ENCODE results near the gene CDH4. TPM values are rescaled to one million over a fixed set of nuclear protein-coding genes. Genes with fewer than 3 reads are reported as not detected.

The CDH4 gene
- total RNA-seq, 1 donor from 2014 or later = 2.2 TPM

- DNase-seq (ENCODE audit: low spot score) = no peak
- intact Hi-C loops (cut with DNase I) = no loop called here
- ATAC-seq = no peak
These were observed 431.7 kb downstream of the CDH4 start for GRCh38 chr20:61683721-61684120.

GRCh38 chr20:61684136-61684535 lies 432.1 kb downstream of the CDH4 start:
- DNase-seq (ENCODE audit: low spot score) (no peak), ATAC-seq (no peak)
- intact Hi-C loops (cut with DNase I) = no loop called here

GRCh38 chr20:61684583-61685235 lies 432.6 kb downstream of the CDH4 start:
- no peak for ATAC-seq
- intact Hi-C loops (cut with DNase I) = no loop called here
- DNase-seq (ENCODE audit: low spot score) = no peak

GRCh38 chr20:61685462-61685861 lies 433.4 kb downstream of the CDH4 start:
- ATAC-seq (no peak), DNase-seq (ENCODE audit: low spot score) (no peak)
- intact Hi-C loops (cut with DNase I) = no loop called here

- intact Hi-C loops (cut with DNase I) = no loop called here
- ATAC-seq (no peak), DNase-seq (ENCODE audit: low spot score) (no peak)
These were observed 434.2 kb downstream of the CDH4 start for GRCh38 chr20:61686051-61686936.

DNA sequence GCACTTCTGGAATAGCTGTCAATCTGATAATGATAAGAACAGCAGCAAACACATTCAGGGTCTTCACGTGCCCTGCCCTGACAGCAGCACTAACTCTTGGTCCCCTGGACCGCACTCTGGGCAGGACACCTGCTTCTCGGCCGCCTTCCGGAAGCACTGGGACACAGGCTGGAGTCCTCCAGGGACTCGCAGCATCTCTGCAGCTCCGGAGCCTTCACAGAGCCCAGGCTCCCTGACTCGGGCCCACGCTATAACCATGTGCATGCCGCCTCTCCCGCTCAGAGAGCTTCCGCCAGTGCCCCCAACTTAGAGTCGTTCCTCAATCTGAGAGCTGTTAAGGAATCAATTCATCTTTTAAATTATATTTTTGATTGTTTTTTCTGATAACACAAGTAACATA lies 436.4 kb downstream of the CDH4 start:
- ATAC-seq (no peak), DNase-seq (ENCODE audit: low spot score) (no peak)
- intact Hi-C loops (cut with DNase I) = no loop called here

DNA sequence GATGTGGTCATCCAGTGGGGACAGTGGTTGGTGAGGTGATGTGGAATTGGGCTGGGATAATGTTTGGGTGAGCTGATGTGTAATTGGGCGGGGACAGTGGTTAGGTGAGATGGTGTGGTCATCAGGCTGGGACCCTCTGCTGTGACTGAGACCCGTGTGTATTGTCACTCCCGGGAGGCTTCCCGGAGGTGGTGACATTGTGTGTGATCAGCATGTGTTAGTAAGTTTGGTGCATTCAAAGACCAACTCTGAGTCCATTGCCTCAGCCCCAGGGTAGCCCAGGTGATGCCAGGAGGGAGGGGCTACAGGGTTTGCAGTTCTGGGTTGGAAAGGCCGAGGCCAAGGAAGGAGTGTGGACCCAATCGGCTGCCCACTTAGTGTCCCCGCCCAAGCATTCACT lies 438.1 kb downstream of the CDH4 start:
- ATAC-seq = no peak
- no peak for DNase-seq (ENCODE audit: low spot score)
- intact Hi-C loops (cut with DNase I) = no loop called here

- intact Hi-C loops (cut with DNase I) = no loop called here
- DNase-seq (ENCODE audit: low spot score) = no peak
- ATAC-seq = no peak
These were observed 439.2 kb downstream of the CDH4 start for GRCh38 chr20:61690993-61691838.

DNA sequence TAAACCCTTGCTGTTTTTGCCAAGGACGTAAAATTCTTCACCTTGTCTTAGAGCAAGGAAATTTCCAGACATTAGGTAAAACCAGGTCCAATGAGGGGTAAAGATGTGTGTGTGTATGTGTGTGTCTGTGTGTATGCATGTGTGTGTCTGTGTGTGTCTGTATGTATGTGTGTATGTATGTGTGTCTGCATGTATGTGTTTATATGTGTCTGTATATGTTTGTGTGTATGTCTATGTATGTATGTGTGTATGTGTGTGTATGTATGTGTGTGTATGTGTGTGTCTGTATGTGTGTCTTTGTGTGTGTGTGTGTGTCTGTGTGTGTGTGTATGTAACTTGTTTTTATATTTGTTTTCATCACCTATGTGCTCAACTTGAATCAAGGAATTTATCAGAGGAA lies 439.9 kb downstream of the CDH4 start:
- no peak for ATAC-seq
- DNase-seq (ENCODE audit: low spot score) = no peak
- intact Hi-C loops (cut with DNase I) = no loop called here

DNA sequence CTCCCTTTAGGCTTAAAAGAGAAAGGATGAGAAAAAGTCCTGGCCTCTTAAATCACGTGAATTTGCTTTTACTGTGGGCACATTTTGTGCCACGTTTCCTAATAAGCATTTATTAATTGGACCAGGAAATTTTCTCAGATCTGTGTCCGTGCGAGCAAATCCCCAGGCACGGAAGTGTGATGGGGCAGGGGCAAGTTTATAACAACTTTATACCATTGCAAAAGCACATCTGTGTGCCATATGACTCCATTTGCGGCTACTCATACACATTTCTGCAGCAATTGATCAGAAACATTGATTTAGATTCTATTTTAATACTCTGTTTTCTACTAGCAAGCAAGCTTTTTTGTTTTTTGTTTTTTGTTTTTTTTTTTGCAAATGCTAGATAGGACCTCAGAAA lies 440.4 kb downstream of the CDH4 start:
- ATAC-seq (no peak), DNase-seq (ENCODE audit: low spot score) (no peak)
- intact Hi-C loops (cut with DNase I) = no loop called here

DNA sequence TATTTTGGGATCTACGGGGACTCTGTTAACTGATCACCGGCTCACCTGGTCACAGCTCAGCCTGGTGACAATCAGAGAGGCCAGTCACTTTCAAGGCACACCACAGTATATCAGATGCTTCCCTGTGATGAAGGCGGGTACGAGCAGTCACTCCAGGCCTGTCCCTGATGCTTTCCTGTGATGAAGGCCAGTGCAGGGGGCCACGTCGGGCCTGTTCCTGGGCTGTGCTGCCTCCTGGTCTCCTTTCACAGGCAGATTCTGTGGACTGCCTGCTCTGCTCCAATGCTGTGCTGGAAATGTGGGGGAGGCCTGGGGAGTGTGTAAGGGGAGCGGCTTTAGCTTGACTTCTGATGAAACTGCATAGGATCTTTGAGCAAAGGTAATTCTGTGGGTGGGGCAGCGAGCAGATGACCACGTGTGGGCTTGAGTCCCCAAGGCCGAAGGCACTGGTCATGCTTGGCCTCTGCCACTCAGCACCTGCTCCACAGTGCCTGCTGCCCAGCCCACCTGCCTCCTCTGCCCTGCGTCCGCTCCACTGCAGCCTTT lies 441.1 kb downstream of the CDH4 start:
- intact Hi-C loops (cut with DNase I) = no loop called here
- ATAC-seq = no peak

GRCh38 chr20:61694682-61695081 lies 442.6 kb downstream of the CDH4 start:
- no peak for DNase-seq (ENCODE audit: low spot score)
- intact Hi-C loops (cut with DNase I) = no loop called here
- no peak for ATAC-seq

More for the DNA sequence above, 441.1 kb downstream of the CDH4 start:
- no peak for DNase-seq (ENCODE audit: low spot score)

GRCh38 chr20:61695741-61696140 lies 443.7 kb downstream of the CDH4 start:
- ATAC-seq = no peak
- intact Hi-C loops (cut with DNase I) = no loop called here
- no peak for DNase-seq (ENCODE audit: low spot score)

DNA sequence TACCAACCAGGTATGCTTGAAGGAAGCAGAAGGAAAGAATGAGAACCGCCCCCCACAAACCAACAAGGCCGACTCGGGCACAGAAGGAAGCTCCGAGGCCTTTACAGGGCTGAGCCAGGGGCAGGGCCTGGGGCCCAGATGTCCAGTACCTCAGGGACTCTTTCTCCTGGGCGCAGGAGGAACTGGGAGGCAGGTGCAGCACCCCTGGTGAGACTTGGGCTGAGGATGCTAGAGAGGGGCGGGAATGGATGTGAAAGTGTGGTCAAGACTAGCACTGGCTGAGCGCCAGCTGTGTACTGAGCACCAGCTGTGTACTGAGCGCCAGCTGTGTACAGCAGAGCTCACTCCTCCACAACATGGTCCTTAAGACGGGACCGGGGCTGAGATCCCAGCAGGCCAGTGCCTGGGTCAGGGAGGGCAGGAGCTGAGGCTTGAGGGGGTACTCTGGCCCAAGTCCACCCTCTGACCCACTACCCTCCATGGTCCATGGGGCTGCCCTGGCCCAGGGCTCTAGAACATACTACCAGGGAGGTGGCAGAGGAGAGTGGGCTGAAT lies 444.2 kb downstream of the CDH4 start:
- intact Hi-C loops (cut with DNase I) = no loop called here
- ATAC-seq (no peak), DNase-seq (ENCODE audit: low spot score) (no peak)

GRCh38 chr20:61697666-61698597 lies 445.9 kb downstream of the CDH4 start:
- ATAC-seq (no peak), DNase-seq (ENCODE audit: low spot score) (no peak)
- intact Hi-C loops (cut with DNase I) = no loop called here

DNA sequence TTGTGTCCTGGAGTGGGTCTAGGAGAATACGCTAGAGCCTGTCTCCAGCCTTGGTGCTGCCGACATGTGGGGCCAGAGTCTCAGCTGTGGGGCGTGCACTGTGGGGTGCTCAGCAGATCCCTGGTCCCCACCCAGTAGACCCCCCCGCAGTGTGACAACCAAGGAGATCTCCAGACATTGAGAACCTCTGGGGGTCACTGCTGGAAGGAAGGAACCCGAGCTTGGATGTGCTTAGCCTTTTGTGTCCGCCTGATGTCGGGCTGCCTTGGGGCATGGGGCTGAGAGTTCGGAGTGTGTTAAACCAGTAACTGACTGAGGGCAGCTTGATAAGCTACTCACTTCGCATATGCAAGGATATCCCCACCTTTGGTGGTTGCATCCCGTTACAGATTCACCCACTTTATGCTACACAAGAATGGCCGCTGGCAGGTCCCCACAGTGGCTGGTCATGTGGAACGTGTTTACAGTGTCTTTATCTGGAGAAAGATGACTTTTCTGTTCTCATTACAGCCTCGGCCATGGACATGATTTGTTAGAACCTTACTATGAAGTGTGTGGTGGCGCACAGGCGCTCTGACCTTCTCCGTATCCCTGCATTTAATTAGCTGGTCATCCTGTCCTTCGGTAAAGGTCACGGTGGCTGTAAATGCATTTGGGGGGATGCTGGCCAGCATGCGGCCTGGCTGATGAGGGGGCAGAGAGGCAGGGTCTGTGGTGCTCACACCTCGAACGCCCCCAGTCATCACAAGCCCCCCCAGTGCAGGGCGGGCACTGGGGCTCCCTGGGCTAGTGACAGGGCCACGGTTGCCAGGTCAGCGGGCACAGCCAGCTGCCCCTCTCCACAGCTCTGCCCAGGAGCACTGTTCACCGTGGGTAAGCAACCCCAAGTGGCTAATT lies 446.8 kb downstream of the CDH4 start:
- DNase-seq (ENCODE audit: low spot score) (no peak), ATAC-seq (no peak)
- intact Hi-C loops (cut with DNase I) = no loop called here
